Measurements from ENCODE around the gene ACTA1. TPM values are rescaled to one million over a fixed set of nuclear protein-coding genes. Genes with fewer than 3 reads are reported as not detected.
"Not testable (repeated sequence)": the region's sequence is repeated elsewhere in the genome, so short reads cannot be mapped to it uniquely, and the experiment has no call there.

ACTA1 gene
- total RNA-seq, 1 donor from 2014 or later, result not detected

DNA sequence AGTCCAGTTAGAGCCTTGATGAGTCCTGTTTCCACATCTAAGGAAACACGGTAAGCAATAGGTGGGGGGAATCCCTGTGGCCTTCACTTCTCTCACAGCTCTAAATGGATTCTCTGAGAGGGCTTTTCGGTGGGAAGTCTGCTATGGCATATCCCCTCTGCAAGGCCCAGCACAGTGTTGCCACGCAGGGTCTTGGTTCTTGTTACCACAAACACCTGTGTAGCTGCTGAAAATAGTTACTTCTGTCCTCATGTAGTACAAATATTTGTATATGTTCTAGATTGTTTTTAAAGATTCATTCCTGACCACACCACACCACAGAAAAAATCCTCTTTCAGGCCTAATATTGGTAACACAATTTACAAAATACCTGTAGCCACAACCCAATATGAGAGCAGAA, 5.6 kb downstream of the ACTA1 start:
- no peak for ATAC-seq
- Histone ChIP-seq H3K27ac (no peak overlapping the region), H3K4me3 (no peak overlapping the region), H3K9me3 (no peaks in the 10 kb centered on the region), H3K27me3 (peaks cover 60% of the 10 kb centered on the region), H3K4me1 (peaks cover 15% of the 10 kb centered on the region), H3K36me3 (no peaks in the 10 kb centered on the region)
- no peak for TF ChIP-seq CTCF (IDR thresholded peaks at IDR 0.05)
- DNase-seq, result no peak
- intact Hi-C loops (cut with DNase I), result no loop called here

- ATAC-seq, result no peak
- H3K27me3 ChIP-seq, result peaks cover 58% of the 10 kb centered on the region
- no peak for TF ChIP-seq CTCF (IDR thresholded peaks at IDR 0.05)
- intact Hi-C loops (cut with DNase I), result no loop called here
- H3K36me3 ChIP-seq, result no peaks in the 10 kb centered on the region
- DNase-seq, result no peak
- H3K9me3 ChIP-seq, result no peaks in the 10 kb centered on the region
- peaks cover 15% of the 10 kb centered on the region for H3K4me1 ChIP-seq
- no peak overlapping the region for H3K27ac ChIP-seq
- no peak overlapping the region for H3K4me3 ChIP-seq
Measured at GRCh38 chr1:229427572-229427971, 6.3 kb downstream of the ACTA1 start.

GRCh38 chr1:229425564-229426159, 8.2 kb downstream of the ACTA1 start:
- Histone ChIP-seq H3K27me3 (peaks cover 40% of the 10 kb centered on the region), H3K36me3 (no peaks in the 10 kb centered on the region), H3K27ac (no peak overlapping the region), H3K9me3 (no peaks in the 10 kb centered on the region), H3K4me1 (peaks cover under 1% of the 10 kb centered on the region), H3K4me3 (no peak overlapping the region)
- intact Hi-C loops (cut with DNase I), result no loop called here
- DNase-seq (no peak), ATAC-seq (no peak)
- TF ChIP-seq CTCF (IDR thresholded peaks at IDR 0.05), result no peak

- Histone ChIP-seq H3K4me1 (no peaks in the 10 kb centered on the region), H3K4me3 (no peak overlapping the region), H3K9me3 (no peaks in the 10 kb centered on the region), H3K27me3 (peaks cover 10% of the 10 kb centered on the region), H3K27ac (no peak overlapping the region), H3K36me3 (no peaks in the 10 kb centered on the region)
- no peak for TF ChIP-seq CTCF (IDR thresholded peaks at IDR 0.05)
- no peak for DNase-seq
- intact Hi-C loops (cut with DNase I), result no loop called here
- no peak for ATAC-seq
Measured at GRCh38 chr1:229420765-229421164, 13.1 kb downstream of the ACTA1 start.

GRCh38 chr1:229420224-229420623, 13.7 kb downstream of the ACTA1 start:
- Histone ChIP-seq H3K27ac (no peak overlapping the region), H3K4me3 (no peak overlapping the region), H3K9me3 (no peaks in the 10 kb centered on the region), H3K27me3 (peaks cover 10% of the 10 kb centered on the region), H3K36me3 (no peaks in the 10 kb centered on the region), H3K4me1 (no peaks in the 10 kb centered on the region)
- ATAC-seq (no peak), DNase-seq (peak; percentile 32)
- intact Hi-C loops (cut with DNase I), result no loop called here
- TF ChIP-seq CTCF (IDR thresholded peaks at IDR 0.05), result no peak

GRCh38 chr1:229418586-229418985, 15.3 kb downstream of the ACTA1 start:
- H3K4me1 ChIP-seq; H3K27me3 ChIP-seq; ATAC-seq; H3K27ac ChIP-seq; intact Hi-C loops (cut with DNase I); DNase-seq; H3K4me3 ChIP-seq; H3K9me3 ChIP-seq; H3K36me3 ChIP-seq: not testable (repeated sequence)

DNA sequence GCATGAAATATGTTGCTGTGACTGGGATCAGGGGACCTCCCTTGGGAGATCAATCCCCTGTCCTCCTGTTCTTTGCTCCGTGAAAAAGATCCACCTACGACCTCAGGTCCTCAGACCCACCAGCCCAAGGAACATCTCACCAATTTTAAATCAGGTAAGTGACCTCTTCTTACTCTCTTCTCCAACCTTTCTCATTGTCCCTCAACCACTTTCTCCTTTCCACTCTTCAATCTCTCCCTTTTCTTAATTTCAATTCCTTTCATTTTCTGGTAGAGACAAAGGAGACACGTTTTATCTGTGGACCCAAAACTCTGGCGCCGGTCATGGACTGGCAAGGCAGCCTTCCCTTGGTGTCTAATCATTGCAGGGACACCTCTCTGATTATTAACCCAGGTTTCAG, 21.1 kb downstream of the ACTA1 start:
- peaks cover 14% of the 10 kb centered on the region for H3K4me1 ChIP-seq
- H3K9me3 ChIP-seq; H3K36me3 ChIP-seq; ATAC-seq; DNase-seq; H3K4me3 ChIP-seq; intact Hi-C loops (cut with DNase I); H3K27ac ChIP-seq: not testable (repeated sequence)
- peaks cover 17% of the 10 kb centered on the region for H3K27me3 ChIP-seq

Data from upper lobe of right lung (tissue), 1 donor.